GM23338 (cell line): ENCODE measurements around the gene MLLT6. TPM values are rescaled to one million over a fixed set of nuclear protein-coding genes. Genes with fewer than 3 reads are reported as not detected.

Source experiments
- ATAC-seq: fragments of 200-7000 bp; cut with Tn5 transposase; 3 replicates; pipeline ENCODE4 v1.9.1; 2020
- DNase-seq: peaks from one replicate; pipeline ENCODE4 v3.0.0-alpha.2; 2015; ENCODE audit warnings: low spot score
- H2AFZ ChIP-seq: fragments of 200-600 bp; sonication (generic); 2 replicates; pipeline ENCODE4 v1.8.0; 2016; ENCODE audit warnings: antibody characterized with exemption, mild to moderate bottlenecking, moderate library complexity
- H3F3A ChIP-seq: fragments of 200-600 bp; sonication (generic); replicated peaks from 2 replicates; pipeline ENCODE4 v1.8.0; 2017; ENCODE audit warnings: antibody characterized with exemption, mixed run types, low read depth
- H3K27ac ChIP-seq: fragments of 200-600 bp; sonication (generic); 2 replicates; pipeline ENCODE4 v1.6.1; 2016; ENCODE audit warnings: low read depth
- H3K27me3 ChIP-seq: fragments of 200-600 bp; sonication (generic); 2 replicates; pipeline ENCODE4 v1.8.0; 2016; ENCODE audit warnings: mild to moderate bottlenecking, mixed run types, moderate library complexity; ENCODE audit not compliant: insufficient read depth
- H3K36me3 ChIP-seq: fragments of 200-600 bp; sonication (generic); 2 replicates; pipeline ENCODE4 v1.8.0; 2016; ENCODE audit warnings: mild to moderate bottlenecking; ENCODE audit not compliant: insufficient read depth
- H3K4me1 ChIP-seq: fragments of 200-600 bp; sonication (generic); 2 replicates; pipeline ENCODE4 v1.8.0; 2016; ENCODE audit warnings: mild to moderate bottlenecking, moderate library complexity; ENCODE audit not compliant: insufficient read depth
- H3K4me2 ChIP-seq: fragments of 200-600 bp; sonication (generic); 2 replicates; pipeline ENCODE4 v1.7.1; 2017; ENCODE audit warnings: mixed run types
- H3K4me3 ChIP-seq: fragments of 200-600 bp; sonication (generic); 2 replicates; pipeline ENCODE4 v1.6.1; 2016; ENCODE audit warnings: mixed run types
- H3K79me2 ChIP-seq: fragments of 200-600 bp; sonication (generic); replicated peaks from 2 replicates; pipeline ENCODE4 v1.8.0; 2017; ENCODE audit warnings: mild to moderate bottlenecking; ENCODE audit not compliant: insufficient read depth
- H3K9me2 ChIP-seq: fragments of 200-600 bp; sonication (generic); 2 replicates; pipeline ENCODE4 v1.8.0; 2017; ENCODE audit not compliant: insufficient read depth
- H4K20me1 ChIP-seq: fragments of 200-600 bp; sonication (generic); replicated peaks from 2 replicates; pipeline ENCODE4 v1.8.0; 2017; ENCODE audit warnings: mild to moderate bottlenecking; ENCODE audit not compliant: insufficient read depth
- H3K27ac Mint-ChIP-seq: 2 replicates; pipeline ENCODE4 v1.8.0; 2020; ENCODE audit warnings: inconsistent platforms, mild to moderate bottlenecking, moderate library complexity, mixed read lengths
- H3K27me3 Mint-ChIP-seq: 3 replicates; pipeline ENCODE4 v1.8.0; 2022; ENCODE audit warnings: low read depth, mild to moderate bottlenecking, moderate library complexity, mixed read lengths, inconsistent platforms; ENCODE audit not compliant: insufficient read depth, poor library complexity
- H3K36me3 Mint-ChIP-seq: 3 replicates; pipeline ENCODE4 v1.8.0; 2021; ENCODE audit warnings: low read depth, mild to moderate bottlenecking, inconsistent platforms, moderate library complexity, mixed read lengths
- H3K4me1 Mint-ChIP-seq: 3 replicates; pipeline ENCODE4 v1.8.0; 2020; ENCODE audit warnings: mild to moderate bottlenecking, inconsistent platforms, mixed read lengths
- H3K4me3 Mint-ChIP-seq: 3 replicates; pipeline ENCODE4 v1.8.0; 2021; ENCODE audit warnings: moderate library complexity, mild to moderate bottlenecking, inconsistent platforms, mixed read lengths
- H3K9me3 Mint-ChIP-seq: 3 replicates; pipeline ENCODE4 v1.8.0; 2020; ENCODE audit warnings: moderate library complexity, mild to moderate bottlenecking, inconsistent platforms, mixed read lengths
- CREB1 ChIP-seq: fragments of 250-450 bp; sonication (Bioruptor Pico); IDR thresholded peaks from 2 replicates; pipeline ENCODE4 v1.5.0; 2020; ENCODE audit warnings: low read depth, mild to moderate bottlenecking, moderate library complexity
- EZH2 ChIP-seq: fragments of 200-600 bp; sonication (generic); IDR thresholded peaks from one replicate; pipeline ENCODE4 v1.8.0; 2017; ENCODE audit warnings: antibody characterized with exemption, mild to moderate bottlenecking, low read depth; ENCODE audit not compliant: unreplicated experiment
- EZH2phosphoT487 ChIP-seq: fragments of 200-600 bp; sonication (generic); IDR thresholded peaks from one replicate; pipeline ENCODE4 v1.8.1; 2018; ENCODE audit warnings: antibody characterized with exemption; ENCODE audit not compliant: unreplicated experiment
- JUNB ChIP-seq: IDR thresholded peaks from one replicate; pipeline ENCODE4 v1.6.1; 2016; ENCODE audit warnings: antibody characterized with exemption; ENCODE audit not compliant: unreplicated experiment
- NANOG ChIP-seq: IDR thresholded peaks from 2 replicates; pipeline ENCODE4 v1.6.1; 2016; ENCODE audit warnings: antibody characterized with exemption, borderline replicate concordance
- STAT1 ChIP-seq: IDR thresholded peaks from one replicate; pipeline ENCODE4 v1.6.1; 2016; ENCODE audit warnings: antibody characterized with exemption; ENCODE audit not compliant: unreplicated experiment
- ZNF114 ChIP-seq: fragments of 250-450 bp; sonication (Bioruptor Pico); IDR thresholded peaks from 2 replicates; pipeline ENCODE4 v1.5.0; 2020; ENCODE audit warnings: mild to moderate bottlenecking, moderate library complexity
- ZNF331 ChIP-seq: fragments of 250-450 bp; sonication (Bioruptor Pico); IDR thresholded peaks from 2 replicates; pipeline ENCODE4 v1.5.0; 2020; ENCODE audit warnings: low read depth, mild to moderate bottlenecking, moderate library complexity
- polyA plus RNA-seq: library from polyadenylated mRNA; unstranded; fragments of >200 nt; fragmentation: Nextera tagmentation; extraction: Ambion mirVana; gene quantifications from 2 replicates; pipeline ENCODE4 v1.2.1, GENCODE V29; 2016
- total RNA-seq: library from RNA; depleted of rRNA; stranded (reverse); fragments of >200 nt; shearing (Covaris generic); gene quantifications from 2 replicates; pipeline ENCODE4 v1.2.3, GENCODE V29; 2014
- TF ChIP-seq, protein P1 (sequence below): IDR thresholded peaks from 2 replicates; pipeline ENCODE4 v1.6.1; 2016; ENCODE audit warnings: antibody characterized with exemption
- TF ChIP-seq, protein P2 (sequence below): fragments of 250-450 bp; sonication (Bioruptor Pico); IDR thresholded peaks from 2 replicates; pipeline ENCODE4 v1.5.0; 2020; ENCODE audit warnings: mild to moderate bottlenecking, moderate library complexity

The MLLT6 gene
- total and polyA plus RNA-seq, 2 experiments from 2014 or later = 2.6 to 2.8 TPM

DNA sequence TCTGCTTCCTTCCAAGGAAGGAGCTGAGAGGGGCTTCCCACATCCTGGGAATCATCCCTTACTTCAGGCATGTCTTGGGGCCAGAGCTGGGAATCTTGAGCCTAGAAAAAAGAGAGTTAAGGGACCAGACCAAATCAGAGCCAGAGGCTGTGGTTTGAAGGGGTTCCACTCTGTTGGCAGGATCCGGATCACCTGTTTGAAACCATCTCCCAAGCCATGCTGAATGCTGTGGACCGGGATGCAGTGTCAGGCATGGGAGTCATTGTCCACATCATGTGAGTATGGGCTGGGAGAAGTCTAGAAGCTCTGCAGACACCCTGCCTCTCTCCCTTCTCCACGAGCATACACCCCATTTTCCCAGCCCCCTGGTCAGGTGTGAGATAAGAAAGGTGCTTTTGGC lies 57.2 kb downstream of the MLLT6 start (continued):
- TF ChIP-seq EZH2 (no peak), ZNF331 (CRISPR knock-in tag) (no peak), STAT1 (no peak), NANOG (no peak)
- TF ChIP-seq, protein P1, sequence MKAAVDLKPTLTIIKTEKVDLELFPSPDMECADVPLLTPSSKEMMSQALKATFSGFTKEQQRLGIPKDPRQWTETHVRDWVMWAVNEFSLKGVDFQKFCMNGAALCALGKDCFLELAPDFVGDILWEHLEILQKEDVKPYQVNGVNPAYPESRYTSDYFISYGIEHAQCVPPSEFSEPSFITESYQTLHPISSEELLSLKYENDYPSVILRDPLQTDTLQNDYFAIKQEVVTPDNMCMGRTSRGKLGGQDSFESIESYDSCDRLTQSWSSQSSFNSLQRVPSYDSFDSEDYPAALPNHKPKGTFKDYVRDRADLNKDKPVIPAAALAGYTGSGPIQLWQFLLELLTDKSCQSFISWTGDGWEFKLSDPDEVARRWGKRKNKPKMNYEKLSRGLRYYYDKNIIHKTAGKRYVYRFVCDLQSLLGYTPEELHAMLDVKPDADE = no peak

DNA sequence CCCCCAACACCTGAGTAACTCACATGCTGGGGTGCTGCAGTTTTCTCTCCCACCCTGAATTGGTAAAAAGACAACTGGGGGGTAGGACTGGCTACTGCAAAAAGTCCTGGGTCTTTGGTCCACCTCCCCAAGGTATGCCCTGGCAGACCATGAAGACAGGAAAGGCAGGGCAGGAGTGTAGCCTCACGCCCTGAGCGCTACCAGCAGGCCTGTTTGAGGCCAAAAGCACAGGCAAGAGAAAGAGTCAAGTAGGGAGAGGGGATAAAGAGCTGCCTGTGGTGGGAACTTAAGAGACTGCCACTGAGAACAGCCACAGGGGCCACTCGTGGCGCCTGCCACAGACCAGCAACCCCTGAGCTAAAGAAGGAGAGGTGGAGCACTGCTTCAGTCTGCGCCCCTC lies 61.3 kb downstream of the MLLT6 start:
- no peaks in the 10 kb centered on the region for H3K27me3 ChIP-seq
- TF ChIP-seq CREB1 (CRISPR knock-in tag) = no peak
- peaks cover 9% of the 10 kb centered on the region for H3K27me3 Mint-ChIP-seq
- H3K4me3 Mint-ChIP-seq = no peak overlapping the region
- peaks cover 12% of the 10 kb centered on the region; the same call in 1 of the 2 replicates for H3F3A ChIP-seq
- no peak for ATAC-seq
- H3K27ac ChIP-seq = no peak overlapping the region
- H3K9me2 ChIP-seq = no peaks in the 10 kb centered on the region
- H3K79me2 ChIP-seq = no peaks in the 10 kb centered on the region
- H3K4me1 Mint-ChIP-seq = no peaks in the 10 kb centered on the region; the same call in 2 of the 3 replicates
- H3K36me3 Mint-ChIP-seq = peaks cover 77% of the 10 kb centered on the region
- H2AFZ ChIP-seq = no peak overlapping the region
- H3K9me3 Mint-ChIP-seq = no peaks in the 10 kb centered on the region; the same call in 2 of the 3 replicates
- no peak for DNase-seq
- H3K27ac Mint-ChIP-seq = peak overlapping the region; percentile 13; the same call in 1 of the 2 replicates
- H3K4me1 ChIP-seq = no peaks in the 10 kb centered on the region
- H4K20me1 ChIP-seq = peaks cover 14% of the 10 kb centered on the region
- no peak overlapping the region for H3K4me2 ChIP-seq
- no peak overlapping the region for H3K4me3 ChIP-seq
- peaks cover 34% of the 10 kb centered on the region; the same call in 1 of the 2 replicates for H3K36me3 ChIP-seq

DNA sequence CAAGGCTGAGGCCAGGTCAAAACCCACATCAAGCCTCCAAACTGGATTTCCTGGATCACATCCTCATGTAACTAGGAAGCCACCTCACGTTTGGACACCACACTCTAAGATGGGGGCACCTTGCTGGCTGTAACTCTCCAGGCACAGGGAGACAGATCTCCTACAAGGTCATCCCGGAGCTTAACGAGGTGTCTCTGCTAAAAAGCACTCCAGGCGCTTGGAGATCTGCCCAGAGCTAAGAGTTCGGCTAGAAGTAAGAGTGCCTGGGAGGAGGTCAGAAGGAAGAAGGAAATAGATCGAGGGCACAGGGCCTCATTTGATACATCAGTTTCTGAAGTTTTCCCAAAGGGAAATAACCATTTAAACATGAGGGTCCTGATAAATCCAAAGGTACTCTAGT lies 63.3 kb downstream of the MLLT6 start:
- Mint-ChIP-seq H3K4me1 (no peaks in the 10 kb centered on the region; the same call in 2 of the 3 replicates), H3K4me3 (no peak overlapping the region), H3K27ac (no peak overlapping the region), H3K9me3 (no peaks in the 10 kb centered on the region; the same call in 2 of the 3 replicates), H3K36me3 (peaks cover 79% of the 10 kb centered on the region), H3K27me3 (peaks cover 9% of the 10 kb centered on the region)
- Histone ChIP-seq H3K4me2 (no peak overlapping the region), H3K4me1 (no peaks in the 10 kb centered on the region), H3K9me2 (no peaks in the 10 kb centered on the region), H4K20me1 (peaks cover 9% of the 10 kb centered on the region), H3K27ac (no peak overlapping the region), H3F3A (peaks cover 7% of the 10 kb centered on the region; the same call in 1 of the 2 replicates), H3K4me3 (no peak overlapping the region), H3K36me3 (peaks cover 29% of the 10 kb centered on the region), H2AFZ (no peak overlapping the region), H3K79me2 (no peaks in the 10 kb centered on the region), H3K27me3 (no peaks in the 10 kb centered on the region)
- DNase-seq (no peak), ATAC-seq (no peak)
- TF ChIP-seq STAT1 (no peak), CREB1 (CRISPR knock-in tag) (no peak), EZH2phosphoT487 (no peak), ZNF114 (CRISPR knock-in tag) (no peak), ZNF331 (CRISPR knock-in tag) (no peak), JUNB (no peak)
- TF ChIP-seq, protein P1 = no peak
- TF ChIP-seq, protein P2, sequence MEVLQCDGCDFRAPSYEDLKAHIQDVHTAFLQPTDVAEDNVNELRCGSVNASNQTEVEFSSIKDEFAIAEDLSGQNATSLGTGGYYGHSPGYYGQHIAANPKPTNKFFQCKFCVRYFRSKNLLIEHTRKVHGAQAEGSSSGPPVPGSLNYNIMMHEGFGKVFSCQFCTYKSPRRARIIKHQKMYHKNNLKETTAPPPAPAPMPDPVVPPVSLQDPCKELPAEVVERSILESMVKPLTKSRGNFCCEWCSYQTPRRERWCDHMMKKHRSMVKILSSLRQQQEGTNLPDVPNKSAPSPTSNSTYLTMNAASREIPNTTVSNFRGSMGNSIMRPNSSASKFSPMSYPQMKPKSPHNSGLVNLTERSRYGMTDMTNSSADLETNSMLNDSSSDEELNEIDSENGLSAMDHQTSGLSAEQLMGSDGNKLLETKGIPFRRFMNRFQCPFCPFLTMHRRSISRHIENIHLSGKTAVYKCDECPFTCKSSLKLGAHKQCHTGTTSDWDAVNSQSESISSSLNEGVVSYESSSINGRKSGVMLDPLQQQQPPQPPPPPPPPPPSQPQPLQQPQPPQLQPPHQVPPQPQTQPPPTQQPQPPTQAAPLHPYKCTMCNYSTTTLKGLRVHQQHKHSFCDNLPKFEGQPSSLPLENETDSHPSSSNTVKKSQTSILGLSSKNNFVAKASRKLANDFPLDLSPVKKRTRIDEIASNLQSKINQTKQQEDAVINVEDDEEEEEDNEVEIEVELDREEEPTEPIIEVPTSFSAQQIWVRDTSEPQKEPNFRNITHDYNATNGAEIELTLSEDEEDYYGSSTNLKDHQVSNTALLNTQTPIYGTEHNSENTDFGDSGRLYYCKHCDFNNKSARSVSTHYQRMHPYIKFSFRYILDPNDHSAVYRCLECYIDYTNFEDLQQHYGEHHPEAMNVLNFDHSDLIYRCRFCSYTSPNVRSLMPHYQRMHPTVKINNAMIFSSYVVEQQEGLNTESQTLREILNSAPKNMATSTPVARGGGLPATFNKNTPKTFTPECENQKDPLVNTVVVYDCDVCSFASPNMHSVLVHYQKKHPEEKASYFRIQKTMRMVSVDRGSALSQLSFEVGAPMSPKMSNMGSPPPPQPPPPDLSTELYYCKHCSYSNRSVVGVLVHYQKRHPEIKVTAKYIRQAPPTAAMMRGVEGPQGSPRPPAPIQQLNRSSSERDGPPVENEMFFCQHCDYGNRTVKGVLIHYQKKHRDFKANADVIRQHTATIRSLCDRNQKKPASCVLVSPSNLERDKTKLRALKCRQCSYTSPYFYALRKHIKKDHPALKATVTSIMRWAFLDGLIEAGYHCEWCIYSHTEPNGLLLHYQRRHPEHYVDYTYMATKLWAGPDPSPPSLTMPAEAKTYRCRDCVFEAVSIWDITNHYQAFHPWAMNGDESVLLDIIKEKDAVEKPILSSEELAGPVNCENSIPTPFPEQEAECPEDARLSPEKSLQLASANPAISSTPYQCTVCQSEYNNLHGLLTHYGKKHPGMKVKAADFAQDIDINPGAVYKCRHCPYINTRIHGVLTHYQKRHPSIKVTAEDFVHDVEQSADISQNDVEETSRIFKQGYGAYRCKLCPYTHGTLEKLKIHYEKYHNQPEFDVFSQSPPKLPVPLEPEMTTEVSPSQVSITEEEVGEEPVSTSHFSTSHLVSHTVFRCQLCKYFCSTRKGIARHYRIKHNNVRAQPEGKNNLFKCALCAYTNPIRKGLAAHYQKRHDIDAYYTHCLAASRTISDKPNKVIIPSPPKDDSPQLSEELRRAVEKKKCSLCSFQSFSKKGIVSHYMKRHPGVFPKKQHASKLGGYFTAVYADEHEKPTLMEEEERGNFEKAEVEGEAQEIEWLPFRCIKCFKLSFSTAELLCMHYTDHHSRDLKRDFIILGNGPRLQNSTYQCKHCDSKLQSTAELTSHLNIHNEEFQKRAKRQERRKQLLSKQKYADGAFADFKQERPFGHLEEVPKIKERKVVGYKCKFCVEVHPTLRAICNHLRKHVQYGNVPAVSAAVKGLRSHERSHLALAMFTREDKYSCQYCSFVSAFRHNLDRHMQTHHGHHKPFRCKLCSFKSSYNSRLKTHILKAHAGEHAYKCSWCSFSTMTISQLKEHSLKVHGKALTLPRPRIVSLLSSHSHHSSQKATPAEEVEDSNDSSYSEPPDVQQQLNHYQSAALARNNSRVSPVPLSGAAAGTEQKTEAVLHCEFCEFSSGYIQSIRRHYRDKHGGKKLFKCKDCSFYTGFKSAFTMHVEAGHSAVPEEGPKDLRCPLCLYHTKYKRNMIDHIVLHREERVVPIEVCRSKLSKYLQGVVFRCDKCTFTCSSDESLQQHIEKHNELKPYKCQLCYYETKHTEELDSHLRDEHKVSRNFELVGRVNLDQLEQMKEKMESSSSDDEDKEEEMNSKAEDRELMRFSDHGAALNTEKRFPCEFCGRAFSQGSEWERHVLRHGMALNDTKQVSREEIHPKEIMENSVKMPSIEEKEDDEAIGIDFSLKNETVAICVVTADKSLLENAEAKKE (CRISPR knock-in tag) = no peak
